Inflammatory macrophage treated with lipopolysaccharide for 4 hours (primary cell): ENCODE results near the gene NOS2.
A peak's percentile ranks its signal among the peaks of the same experiment; 100 is the strongest.
"Not testable (repeated sequence)": the region's sequence is repeated elsewhere in the genome, so short reads cannot be mapped to it uniquely, and the experiment has no call there.

Experiments
- DNase-seq: peaks from one replicate; pipeline ENCODE4 v3.0.0-alpha.2; 2020

The NOS2 gene

DNA sequence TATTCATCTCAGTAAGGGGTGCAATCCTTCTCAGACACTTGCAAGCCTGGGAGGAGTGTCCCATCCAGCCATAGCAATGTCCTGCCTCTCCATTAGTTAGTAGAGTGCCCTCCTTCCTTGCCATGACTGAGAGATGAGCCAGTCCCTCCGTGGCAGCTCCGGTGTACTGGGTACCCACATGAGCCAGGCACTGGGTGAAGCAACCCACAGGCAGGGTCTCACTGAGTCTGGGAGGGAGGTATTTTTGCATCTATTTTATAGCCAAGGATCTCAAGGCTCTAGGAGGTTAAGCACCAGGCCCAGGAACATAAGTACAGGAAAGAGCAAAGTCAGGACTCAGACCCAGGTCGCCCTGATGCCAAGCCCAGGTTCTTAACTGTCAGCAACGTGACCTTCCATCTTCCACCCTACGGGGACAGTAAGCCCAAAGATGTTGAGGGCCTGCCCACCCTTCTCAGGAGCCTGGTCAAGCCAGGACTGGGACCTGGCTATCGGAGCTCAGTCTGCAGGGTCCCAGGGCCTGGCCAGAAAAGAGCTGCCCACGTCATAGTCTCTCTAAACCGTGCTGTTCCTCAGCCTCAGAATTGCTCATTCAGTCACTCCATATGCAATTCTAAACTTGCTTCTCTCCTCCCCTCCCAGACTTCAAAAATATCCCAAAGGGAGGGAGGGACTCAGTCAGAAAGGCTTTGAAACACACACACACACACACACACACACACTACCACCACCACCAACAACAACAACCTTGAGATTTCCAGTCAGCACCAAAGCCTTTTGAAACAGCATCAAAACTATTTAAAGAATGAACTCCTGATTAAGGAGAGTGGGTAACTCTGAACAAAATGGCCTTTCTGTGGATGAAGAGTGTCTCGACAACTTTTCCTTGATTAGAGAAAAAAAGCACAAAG, 16.6 kb downstream of the NOS2 start:
- DNase-seq = no peak

DNA sequence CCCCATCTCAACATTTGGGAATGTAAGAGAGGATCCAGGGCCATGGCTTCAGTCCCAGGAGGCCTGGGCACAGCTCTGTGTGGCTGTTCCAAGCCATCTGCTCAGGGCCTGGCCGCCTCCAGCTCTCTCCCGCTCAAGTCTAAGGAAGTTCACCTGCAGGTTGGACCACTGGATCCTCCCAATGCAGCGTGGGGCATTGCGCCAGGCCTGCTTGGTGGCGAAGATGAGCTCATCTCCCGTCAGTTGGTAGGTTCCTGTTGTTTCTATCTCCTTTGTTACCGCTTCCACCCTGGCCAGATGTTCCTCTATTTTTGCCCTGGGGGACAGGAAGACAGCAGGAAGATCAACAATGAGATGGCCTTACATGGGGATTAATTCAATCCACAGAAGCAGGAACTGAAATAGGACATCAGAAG, 17.5 kb downstream of the NOS2 start:
- peak; percentile 53 for DNase-seq

GRCh38 chr17:27780828-27781404, 19.4 kb downstream of the NOS2 start:
- no peak for DNase-seq

GRCh38 chr17:27780092-27780827, 20.1 kb downstream of the NOS2 start:
- DNase-seq = no peak

GRCh38 chr17:27778183-27778582, 22.1 kb downstream of the NOS2 start:
- DNase-seq = no peak

DNA sequence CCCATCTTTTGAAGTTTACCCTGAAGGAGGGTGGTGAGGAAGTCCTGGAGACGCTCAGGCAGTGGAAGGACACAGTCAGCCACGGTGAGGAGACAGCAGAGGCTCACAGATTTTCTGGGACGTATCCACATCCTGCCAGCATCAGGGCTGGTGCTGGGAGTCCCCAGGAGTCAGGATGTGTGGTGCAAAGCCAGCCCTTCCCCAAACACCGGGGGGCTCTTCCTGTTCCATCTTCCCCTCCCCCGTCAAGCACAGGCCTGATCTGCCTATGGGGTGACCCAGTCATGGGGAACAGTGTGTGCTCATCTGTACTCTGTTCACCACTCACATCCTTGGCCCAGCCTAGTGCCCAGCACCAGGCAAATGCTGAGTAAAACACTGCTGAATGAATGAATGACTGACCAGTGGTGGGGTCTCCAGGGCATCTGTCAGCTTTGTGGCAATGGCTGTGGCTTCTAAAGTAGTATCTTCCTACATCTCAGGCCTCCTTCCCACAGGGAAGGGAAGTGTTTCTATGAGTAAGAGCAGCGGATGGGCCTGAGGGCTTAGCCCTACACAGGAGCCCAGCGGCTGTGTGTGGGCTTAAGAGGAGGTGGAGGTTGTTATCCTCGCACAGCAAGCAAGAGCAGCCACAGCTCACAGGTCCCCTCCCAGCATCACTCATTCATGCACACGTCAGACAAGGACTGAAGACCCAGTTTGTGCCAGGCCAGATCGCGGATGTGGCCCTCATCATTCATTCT, 23.3 kb downstream of the NOS2 start:
- no peak for DNase-seq

DNA sequence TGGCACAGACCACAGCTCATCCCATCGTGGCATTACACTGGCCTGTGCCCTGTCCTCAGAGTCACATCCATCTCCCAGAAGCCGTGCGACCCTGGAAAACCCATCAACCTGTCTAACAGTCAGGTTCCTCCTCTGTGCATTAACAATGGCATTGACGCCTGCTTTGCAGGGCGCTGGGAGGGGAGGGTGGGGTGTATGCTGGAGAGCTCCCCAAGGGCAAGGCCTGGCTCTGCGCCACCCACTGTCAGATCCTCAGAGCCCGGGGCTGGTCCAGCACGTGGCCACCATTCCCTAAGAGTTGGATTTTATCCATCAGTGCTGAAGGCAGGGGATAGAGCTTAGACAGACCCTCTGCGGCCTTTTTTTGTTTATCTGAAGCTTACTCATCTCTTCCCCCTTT, 28.7 kb downstream of the NOS2 start:
- DNase-seq = no peak

- no peak for DNase-seq
These were observed 29.5 kb downstream of the NOS2 start for GRCh38 chr17:27770877-27771276.

DNA sequence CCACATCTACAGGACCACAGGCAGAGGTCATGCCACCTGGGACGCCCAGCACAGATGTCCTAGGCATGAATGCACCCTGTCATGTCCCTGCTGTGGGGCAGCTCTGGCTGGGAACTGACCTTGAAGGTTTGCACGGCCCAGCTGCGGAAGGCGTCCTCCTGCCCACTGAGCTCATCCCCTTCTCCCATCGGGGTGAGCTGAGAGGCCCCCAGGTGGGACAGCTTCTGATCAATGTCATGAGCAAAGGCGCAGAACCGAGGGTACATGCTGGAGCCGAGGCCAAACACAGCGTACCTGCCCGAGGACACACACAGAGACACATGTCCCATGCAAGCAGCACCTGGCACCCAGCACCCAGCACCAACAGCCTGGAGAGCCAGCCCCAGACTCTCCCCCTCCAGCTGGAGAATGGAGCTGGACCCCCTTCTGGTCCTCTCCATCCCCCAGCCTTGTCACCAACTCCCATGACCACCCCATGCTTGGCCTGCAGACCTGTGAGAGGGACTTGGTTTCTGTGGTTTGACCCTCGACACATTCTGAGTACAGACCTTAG, 31.4 kb downstream of the NOS2 start:
- no peak for DNase-seq

- DNase-seq = no peak
These were observed 33.9 kb downstream of the NOS2 start for GRCh38 chr17:27766438-27766837.

DNA sequence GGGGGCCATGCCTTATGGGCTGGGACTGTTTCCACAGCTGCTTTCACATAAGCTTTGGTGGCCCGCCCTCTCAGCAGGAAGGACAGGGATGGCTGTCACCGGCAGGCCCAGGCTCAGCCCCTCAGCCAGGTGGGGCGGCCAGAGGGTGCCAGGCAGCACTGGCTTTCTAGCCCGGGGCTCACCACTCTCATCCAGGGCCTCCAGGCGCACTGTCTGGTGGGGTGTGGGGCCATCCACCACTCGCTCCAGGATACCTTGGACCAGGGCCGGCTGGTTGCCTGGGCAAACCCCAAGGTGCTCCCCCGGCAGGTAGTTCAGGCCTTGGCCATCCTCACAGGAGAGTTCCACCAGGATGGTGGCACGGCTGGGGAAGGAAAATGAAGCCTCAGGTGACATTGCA, 35.0 kb downstream of the NOS2 start:
- no peak for DNase-seq

- no peak for DNase-seq
These were observed 35.7 kb downstream of the NOS2 start for GRCh38 chr17:27764589-27764988.

- no peak for DNase-seq
These were observed 37.6 kb downstream of the NOS2 start for GRCh38 chr17:27762527-27763305.

GRCh38 chr17:27760931-27761330, 39.4 kb downstream of the NOS2 start:
- not testable (repeated sequence) for DNase-seq

- DNase-seq = peak; percentile 49
These were observed 40.1 kb downstream of the NOS2 start for GRCh38 chr17:27760069-27760885.

- no peak for DNase-seq
These were observed 40.8 kb downstream of the NOS2 start for GRCh38 chr17:27759528-27759927.

DNA sequence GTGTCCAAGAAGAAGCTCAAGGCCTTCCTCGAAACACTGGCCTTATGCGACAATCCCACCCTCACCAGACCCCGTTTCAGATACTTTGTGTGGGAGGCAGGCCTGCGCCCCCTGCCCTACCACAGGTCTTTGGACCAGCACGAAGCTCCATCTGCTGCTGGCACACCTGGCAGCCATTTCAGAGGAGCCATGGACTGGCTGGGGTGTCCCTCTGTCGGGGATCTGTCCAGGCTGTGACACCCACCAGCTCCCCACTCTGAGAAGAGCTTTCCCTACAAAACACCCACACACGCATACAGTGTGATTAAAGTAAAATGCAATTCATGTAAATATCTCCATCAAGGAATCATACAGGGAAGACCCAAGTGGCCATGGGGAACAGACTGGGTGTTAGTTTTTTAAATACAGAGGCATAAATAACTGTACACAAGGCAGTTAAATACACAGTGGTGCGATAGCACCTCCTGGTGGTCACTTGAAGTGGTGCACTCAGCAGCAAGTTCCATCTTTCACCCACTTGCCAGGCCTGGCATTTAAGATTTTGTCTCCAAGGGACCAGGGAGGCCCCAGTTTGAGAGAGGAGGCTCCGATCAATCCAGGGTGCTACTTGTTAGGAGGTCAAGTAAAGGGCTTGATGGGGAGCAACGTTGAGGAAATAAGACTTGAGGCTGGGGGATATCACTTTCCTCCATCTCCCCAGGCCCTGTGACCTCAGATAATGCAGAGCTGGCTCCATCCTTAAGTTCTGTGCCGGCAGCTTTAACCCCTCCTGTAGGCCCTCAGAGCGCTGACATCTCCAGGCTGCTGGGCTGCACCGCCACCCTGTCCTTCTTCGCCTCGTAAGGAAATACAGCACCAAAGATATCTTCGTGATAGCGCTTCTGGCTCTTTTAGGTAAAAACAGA, 43.6 kb downstream of the NOS2 start:
- DNase-seq = peak; percentile 61

GRCh38 chr17:27755706-27756466, 44.4 kb downstream of the NOS2 start:
- DNase-seq = no peak

GRCh38 chr17:27754549-27754948, 45.8 kb downstream of the NOS2 start:
- DNase-seq = no peak
